Cardiac muscle cell (in vitro differentiated cells and primary cell): ENCODE results near the gene STX7. TPM values are rescaled to one million over a fixed set of nuclear protein-coding genes. Genes with fewer than 3 reads are reported as not detected.

ENCODE experiments used
- DNase-seq, 2 donors: peaks; one replicate each; pipeline versions ENCODE4 v3.0.0 to v3.0.0-alpha.2; 2010 to 2017; ENCODE audit warnings: low read depth in 1 of 2, low spot score in 1 of 2
- H3K27ac ChIP-seq: fragments of 200-600 bp; sonication (generic); 2 replicates; pipeline ENCODE4 v1.5.1; 2016
- H3K27me3 ChIP-seq: fragments of 200-600 bp; sonication (generic); 2 replicates; pipeline ENCODE4 v1.6.0; 2016; ENCODE audit warnings: control low read depth
- H3K36me3 ChIP-seq: fragments of 200-600 bp; sonication (generic); 2 replicates; pipeline ENCODE4 v1.5.1; 2016; ENCODE audit warnings: control low read depth
- H3K4me1 ChIP-seq: fragments of 200-600 bp; sonication (generic); 2 replicates; pipeline ENCODE4 v1.8.1; 2017; ENCODE audit warnings: low read depth, mild to moderate bottlenecking, mixed run types
- H3K4me3 ChIP-seq: fragments of 200-600 bp; sonication (generic); 2 replicates; pipeline ENCODE4 v1.5.1; 2016; ENCODE audit warnings: mild to moderate bottlenecking
- H3K9me3 ChIP-seq: fragments of 200-600 bp; sonication (generic); 2 replicates; pipeline ENCODE4 v1.5.1; 2017; ENCODE audit warnings: low read depth, mild to moderate bottlenecking, control low read depth
- polyA plus RNA-seq: library from polyadenylated mRNA; unstranded; fragments of >200 nt; fragmentation: Nextera tagmentation; extraction: Ambion mirVana; gene quantifications from 2 replicates; pipeline ENCODE4 v1.2.1, GENCODE V29; 2016
- total RNA-seq: library from RNA; depleted of rRNA; stranded (reverse); fragments of >200 nt; gene quantifications from 2 replicates; pipeline ENCODE4 v1.2.3, GENCODE V29; 2016
- TF ChIP-seq, protein P1 (sequence below): IDR thresholded peaks from 2 replicates; pipeline ENCODE4 v1.5.1; 2012; ENCODE audit warnings: low read depth, mild to moderate bottlenecking, low read length

STX7 gene
- total and polyA plus RNA-seq, 2 experiments from 2014 or later: 28.6 to 37.2 TPM

- H3K27ac ChIP-seq: no peak overlapping the region
- H3K4me1 ChIP-seq: no peaks in the 10 kb centered on the region
- no peaks in the 10 kb centered on the region for H3K9me3 ChIP-seq
- DNase-seq: peak in 1 of 2 donors; percentile 34
- no peaks in the 10 kb centered on the region for H3K27me3 ChIP-seq
- no peak overlapping the region for H3K4me3 ChIP-seq
- TF ChIP-seq, protein P1, sequence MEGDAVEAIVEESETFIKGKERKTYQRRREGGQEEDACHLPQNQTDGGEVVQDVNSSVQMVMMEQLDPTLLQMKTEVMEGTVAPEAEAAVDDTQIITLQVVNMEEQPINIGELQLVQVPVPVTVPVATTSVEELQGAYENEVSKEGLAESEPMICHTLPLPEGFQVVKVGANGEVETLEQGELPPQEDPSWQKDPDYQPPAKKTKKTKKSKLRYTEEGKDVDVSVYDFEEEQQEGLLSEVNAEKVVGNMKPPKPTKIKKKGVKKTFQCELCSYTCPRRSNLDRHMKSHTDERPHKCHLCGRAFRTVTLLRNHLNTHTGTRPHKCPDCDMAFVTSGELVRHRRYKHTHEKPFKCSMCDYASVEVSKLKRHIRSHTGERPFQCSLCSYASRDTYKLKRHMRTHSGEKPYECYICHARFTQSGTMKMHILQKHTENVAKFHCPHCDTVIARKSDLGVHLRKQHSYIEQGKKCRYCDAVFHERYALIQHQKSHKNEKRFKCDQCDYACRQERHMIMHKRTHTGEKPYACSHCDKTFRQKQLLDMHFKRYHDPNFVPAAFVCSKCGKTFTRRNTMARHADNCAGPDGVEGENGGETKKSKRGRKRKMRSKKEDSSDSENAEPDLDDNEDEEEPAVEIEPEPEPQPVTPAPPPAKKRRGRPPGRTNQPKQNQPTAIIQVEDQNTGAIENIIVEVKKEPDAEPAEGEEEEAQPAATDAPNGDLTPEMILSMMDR: no peak
- H3K36me3 ChIP-seq: no peaks in the 10 kb centered on the region
Observed at GRCh38 chr6:132490024-132490423, 22.9 kb downstream of the STX7 start.

- Histone ChIP-seq H3K9me3 (no peaks in the 10 kb centered on the region), H3K4me1 (peaks cover 4% of the 10 kb centered on the region), H3K36me3 (no peaks in the 10 kb centered on the region), H3K27ac (no peak overlapping the region), H3K4me3 (no peak overlapping the region), H3K27me3 (no peaks in the 10 kb centered on the region)
- DNase-seq: no peak
- TF ChIP-seq, protein P1: no peak
Observed at GRCh38 chr6:132489376-132489775, 23.5 kb downstream of the STX7 start.

DNA sequence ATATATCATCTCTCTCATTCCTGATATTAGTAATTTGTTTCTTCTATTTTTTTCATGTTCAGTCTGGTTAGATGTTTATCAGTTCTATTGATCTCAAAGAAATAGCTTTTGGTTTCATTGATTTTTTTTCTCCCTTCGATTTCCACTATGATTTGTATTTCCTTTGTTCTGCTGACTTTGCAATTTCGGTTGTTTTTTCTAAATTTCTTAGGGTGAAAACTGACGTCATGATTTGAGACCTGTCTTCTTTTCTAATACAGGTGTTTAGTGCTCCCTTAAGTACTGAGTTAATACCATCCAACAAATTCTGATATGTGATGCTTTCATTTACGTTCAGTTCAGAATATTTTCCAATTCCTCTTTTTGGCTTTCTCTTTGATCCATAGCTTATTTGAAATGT lies 25.2 kb downstream of the STX7 start:
- H3K36me3 ChIP-seq: no peaks in the 10 kb centered on the region

GRCh38 chr6:132484680-132485018 lies 28.3 kb downstream of the STX7 start:
- Histone ChIP-seq H3K36me3 (no peaks in the 10 kb centered on the region), H3K4me1 (peaks cover 9% of the 10 kb centered on the region), H3K9me3 (no peaks in the 10 kb centered on the region), H3K27me3 (no peaks in the 10 kb centered on the region), H3K4me3 (no peak overlapping the region), H3K27ac (peak overlapping the region; percentile 16)
- DNase-seq: peak in 1 of 2 donors; percentile 5
- TF ChIP-seq, protein P1: no peak

More for the DNA sequence above, 25.2 kb downstream of the STX7 start:
- Histone ChIP-seq H3K9me3 (no peaks in the 10 kb centered on the region), H3K4me3 (no peak overlapping the region), H3K27ac (no peak overlapping the region), H3K27me3 (no peaks in the 10 kb centered on the region), H3K4me1 (peaks cover 5% of the 10 kb centered on the region)
- no peak for DNase-seq
- TF ChIP-seq, protein P1: no peak

GRCh38 chr6:132483779-132484679 lies 28.9 kb downstream of the STX7 start:
- no peak overlapping the region for H3K4me3 ChIP-seq
- peak; percentile 74 to 80 for DNase-seq
- H3K9me3 ChIP-seq: no peaks in the 10 kb centered on the region
- H3K4me1 ChIP-seq: peaks cover 12% of the 10 kb centered on the region
- H3K27me3 ChIP-seq: no peaks in the 10 kb centered on the region
- TF ChIP-seq, protein P1: peak; percentile 49
- H3K36me3 ChIP-seq: no peaks in the 10 kb centered on the region
- H3K27ac ChIP-seq: no peak overlapping the region
